KMS-11 (cell line): ENCODE results near the gene PPP1R1C.

ENCODE experiments used
- H2AFZ ChIP-seq: fragments of 200-600 bp; sonication (generic); 2 replicates; pipeline ENCODE4 v1.6.1; 2016; ENCODE audit warnings: antibody characterized with exemption, mixed run types, low read depth
- H3K27ac ChIP-seq: fragments of 200-600 bp; sonication (generic); 2 replicates; pipeline ENCODE4 v1.6.1; 2016; ENCODE audit warnings: mild to moderate bottlenecking, mixed run types
- H3K27me3 ChIP-seq: fragments of 200-600 bp; sonication (generic); 2 replicates; pipeline ENCODE4 v1.6.1; 2017; ENCODE audit warnings: mild to moderate bottlenecking, low read depth, mixed run types, moderate library complexity; ENCODE audit not compliant: insufficient read depth
- H3K36me3 ChIP-seq: fragments of 200-600 bp; sonication (generic); 2 replicates; pipeline ENCODE4 v1.6.1; 2017; ENCODE audit warnings: mild to moderate bottlenecking, mixed run types; ENCODE audit not compliant: insufficient read depth
- H3K4me1 ChIP-seq: fragments of 200-600 bp; sonication (generic); 2 replicates; pipeline ENCODE4 v1.6.1; 2016; ENCODE audit warnings: mild to moderate bottlenecking, low read depth, mixed run types; ENCODE audit not compliant: poor library complexity, severe bottlenecking
- H3K4me2 ChIP-seq: fragments of 200-600 bp; sonication (generic); 2 replicates; pipeline ENCODE4 v1.7.0; 2016; ENCODE audit warnings: mild to moderate bottlenecking, mixed run types
- H3K4me3 ChIP-seq: fragments of 200-600 bp; sonication (generic); IDR thresholded peaks from 2 replicates; pipeline ENCODE4 v1.6.1; 2017; ENCODE audit warnings: low read depth, low read length, mixed read lengths; ENCODE audit not compliant: insufficient read depth
- H3K79me2 ChIP-seq: fragments of 200-600 bp; sonication (generic); 2 replicates; pipeline ENCODE4 v1.6.1; 2016; ENCODE audit warnings: low read depth, mixed run types; ENCODE audit not compliant: insufficient read depth
- H3K9ac ChIP-seq: fragments of 200-600 bp; sonication (generic); 2 replicates; pipeline ENCODE4 v1.6.1; 2016; ENCODE audit warnings: mild to moderate bottlenecking, mixed run types
- H4K20me1 ChIP-seq: fragments of 200-600 bp; sonication (generic); 2 replicates; pipeline ENCODE4 v1.6.1; 2016; ENCODE audit warnings: mild to moderate bottlenecking, mixed run types; ENCODE audit not compliant: insufficient read depth
- TF ChIP-seq, protein P1 (sequence below): fragments of 200-600 bp; sonication (generic); conservative IDR thresholded peaks from 2 replicates; pipeline ENCODE4 v1.6.1; 2017; ENCODE audit warnings: low read depth, mild to moderate bottlenecking, antibody characterized with exemption, low read length, moderate library complexity, mixed read lengths

The PPP1R1C gene

GRCh38 chr2:182057002-182057401, 71.3 kb downstream of the PPP1R1C start:
- H3K79me2 ChIP-seq, result no peaks in the 10 kb centered on the region
- no peaks in the 10 kb centered on the region for H3K36me3 ChIP-seq
- no peaks in the 10 kb centered on the region for H3K27me3 ChIP-seq
- no peak overlapping the region for H3K4me3 ChIP-seq
- TF ChIP-seq, protein P1, sequence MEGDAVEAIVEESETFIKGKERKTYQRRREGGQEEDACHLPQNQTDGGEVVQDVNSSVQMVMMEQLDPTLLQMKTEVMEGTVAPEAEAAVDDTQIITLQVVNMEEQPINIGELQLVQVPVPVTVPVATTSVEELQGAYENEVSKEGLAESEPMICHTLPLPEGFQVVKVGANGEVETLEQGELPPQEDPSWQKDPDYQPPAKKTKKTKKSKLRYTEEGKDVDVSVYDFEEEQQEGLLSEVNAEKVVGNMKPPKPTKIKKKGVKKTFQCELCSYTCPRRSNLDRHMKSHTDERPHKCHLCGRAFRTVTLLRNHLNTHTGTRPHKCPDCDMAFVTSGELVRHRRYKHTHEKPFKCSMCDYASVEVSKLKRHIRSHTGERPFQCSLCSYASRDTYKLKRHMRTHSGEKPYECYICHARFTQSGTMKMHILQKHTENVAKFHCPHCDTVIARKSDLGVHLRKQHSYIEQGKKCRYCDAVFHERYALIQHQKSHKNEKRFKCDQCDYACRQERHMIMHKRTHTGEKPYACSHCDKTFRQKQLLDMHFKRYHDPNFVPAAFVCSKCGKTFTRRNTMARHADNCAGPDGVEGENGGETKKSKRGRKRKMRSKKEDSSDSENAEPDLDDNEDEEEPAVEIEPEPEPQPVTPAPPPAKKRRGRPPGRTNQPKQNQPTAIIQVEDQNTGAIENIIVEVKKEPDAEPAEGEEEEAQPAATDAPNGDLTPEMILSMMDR, result no peak
- no peaks in the 10 kb centered on the region for H4K20me1 ChIP-seq
- H3K4me2 ChIP-seq, result no peak overlapping the region
- no peaks in the 10 kb centered on the region for H3K4me1 ChIP-seq
- H3K9ac ChIP-seq, result no peak overlapping the region
- no peak overlapping the region for H3K27ac ChIP-seq
- H2AFZ ChIP-seq, result no peak overlapping the region

GRCh38 chr2:182058056-182058455, 72.4 kb downstream of the PPP1R1C start:
- Histone ChIP-seq H3K9ac (no peak overlapping the region), H3K27me3 (no peaks in the 10 kb centered on the region), H3K27ac (no peak overlapping the region), H3K36me3 (no peaks in the 10 kb centered on the region), H3K79me2 (no peaks in the 10 kb centered on the region), H4K20me1 (no peaks in the 10 kb centered on the region), H3K4me3 (no peak overlapping the region), H3K4me1 (no peaks in the 10 kb centered on the region), H2AFZ (no peak overlapping the region), H3K4me2 (no peak overlapping the region)
- TF ChIP-seq, protein P1, result no peak

DNA sequence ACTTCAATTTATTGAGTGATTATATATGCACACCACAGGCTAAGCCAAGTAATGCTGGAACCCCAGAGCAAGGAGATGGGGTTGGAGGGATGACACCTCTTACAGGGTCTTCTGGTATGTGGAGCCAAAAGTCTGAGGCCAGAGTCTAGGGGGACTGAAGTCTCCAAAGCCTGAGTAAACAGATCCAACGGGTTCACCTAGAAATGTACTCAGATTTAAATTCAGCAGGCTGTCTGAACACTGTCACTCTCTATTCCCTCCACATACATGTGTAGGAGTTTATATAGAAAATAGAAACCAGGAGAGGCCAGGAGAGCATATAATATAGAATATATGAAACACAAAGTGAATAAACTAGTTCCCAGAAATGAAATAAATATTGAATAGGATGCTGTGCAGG, 76.1 kb downstream of the PPP1R1C start:
- no peak overlapping the region for H3K27ac ChIP-seq
- H3K4me1 ChIP-seq, result no peaks in the 10 kb centered on the region
- no peak overlapping the region for H3K4me2 ChIP-seq
- no peaks in the 10 kb centered on the region for H3K79me2 ChIP-seq
- no peak overlapping the region for H3K4me3 ChIP-seq
- TF ChIP-seq, protein P1, result no peak
- no peaks in the 10 kb centered on the region for H3K27me3 ChIP-seq
- H3K9ac ChIP-seq, result no peak overlapping the region
- H2AFZ ChIP-seq, result no peak overlapping the region
- no peaks in the 10 kb centered on the region for H3K36me3 ChIP-seq
- H4K20me1 ChIP-seq, result no peaks in the 10 kb centered on the region

GRCh38 chr2:182062329-182062972, 76.8 kb downstream of the PPP1R1C start:
- H3K9ac ChIP-seq, result no peak overlapping the region
- H3K4me3 ChIP-seq, result no peak overlapping the region
- no peaks in the 10 kb centered on the region for H4K20me1 ChIP-seq
- H3K27ac ChIP-seq, result no peak overlapping the region
- no peak overlapping the region for H3K4me2 ChIP-seq
- H3K79me2 ChIP-seq, result no peaks in the 10 kb centered on the region
- TF ChIP-seq, protein P1, result no peak
- H3K36me3 ChIP-seq, result no peaks in the 10 kb centered on the region
- no peak overlapping the region for H2AFZ ChIP-seq
- H3K4me1 ChIP-seq, result no peaks in the 10 kb centered on the region
- H3K27me3 ChIP-seq, result no peaks in the 10 kb centered on the region
